COLO829 (cell line): ENCODE measurements around the gene IL17D.

Experiments
- DNase-seq: peaks from one replicate; pipeline ENCODE4 v3.0.0; 2012; ENCODE audit warnings: low spot score

The IL17D gene

GRCh38 chr13:20691616-20692015 lies 11.9 kb upstream of the IL17D start:
- DNase-seq, result no peak

DNA sequence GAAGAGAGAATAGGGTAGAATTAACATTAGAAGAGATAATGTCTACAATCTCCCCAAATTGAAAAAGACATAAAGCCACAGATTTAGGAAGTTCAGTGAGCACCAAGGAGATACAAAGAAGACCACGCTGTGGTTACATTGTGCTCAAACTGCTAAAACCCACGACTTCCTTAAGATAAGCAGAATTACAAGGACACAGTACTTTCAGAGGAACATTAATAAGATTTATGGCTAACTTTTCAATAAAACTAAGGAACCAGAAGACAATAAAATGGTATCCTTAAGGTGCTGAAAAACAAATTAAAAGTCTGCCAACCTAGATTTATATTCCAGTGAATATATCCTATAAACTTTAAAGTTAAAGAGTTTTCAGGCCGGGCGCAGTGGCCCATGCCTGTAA lies 7.4 kb upstream of the IL17D start:
- DNase-seq, result no peak

DNA sequence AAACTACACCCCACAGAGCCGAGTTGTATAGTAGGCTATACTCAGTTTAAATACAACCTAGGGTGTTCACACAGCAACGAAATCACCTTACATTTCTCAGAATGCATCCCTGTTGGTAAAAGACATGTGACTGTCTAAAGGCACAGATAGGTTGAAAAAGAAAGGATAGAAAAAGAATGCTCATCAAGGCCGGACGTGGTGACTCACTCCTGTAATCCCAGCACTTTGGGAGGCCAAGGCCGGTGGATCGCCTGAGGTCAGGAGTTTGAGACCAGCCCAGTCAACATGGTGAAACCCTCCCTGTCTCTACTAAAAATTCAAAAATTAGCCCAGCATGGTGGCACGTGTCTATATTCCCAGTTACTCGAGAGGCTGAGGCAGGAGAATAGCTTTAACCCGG lies 3.8 kb upstream of the IL17D start:
- DNase-seq, result no peak

- no peak for DNase-seq
Measured at GRCh38 chr13:20700288-20700687, 3.2 kb upstream of the IL17D start.

GRCh38 chr13:20701461-20701860 lies 2.0 kb upstream of the IL17D start:
- DNase-seq, result no peak

GRCh38 chr13:20702530-20702914 lies 977 bp upstream of the IL17D start:
- no peak for DNase-seq

DNA sequence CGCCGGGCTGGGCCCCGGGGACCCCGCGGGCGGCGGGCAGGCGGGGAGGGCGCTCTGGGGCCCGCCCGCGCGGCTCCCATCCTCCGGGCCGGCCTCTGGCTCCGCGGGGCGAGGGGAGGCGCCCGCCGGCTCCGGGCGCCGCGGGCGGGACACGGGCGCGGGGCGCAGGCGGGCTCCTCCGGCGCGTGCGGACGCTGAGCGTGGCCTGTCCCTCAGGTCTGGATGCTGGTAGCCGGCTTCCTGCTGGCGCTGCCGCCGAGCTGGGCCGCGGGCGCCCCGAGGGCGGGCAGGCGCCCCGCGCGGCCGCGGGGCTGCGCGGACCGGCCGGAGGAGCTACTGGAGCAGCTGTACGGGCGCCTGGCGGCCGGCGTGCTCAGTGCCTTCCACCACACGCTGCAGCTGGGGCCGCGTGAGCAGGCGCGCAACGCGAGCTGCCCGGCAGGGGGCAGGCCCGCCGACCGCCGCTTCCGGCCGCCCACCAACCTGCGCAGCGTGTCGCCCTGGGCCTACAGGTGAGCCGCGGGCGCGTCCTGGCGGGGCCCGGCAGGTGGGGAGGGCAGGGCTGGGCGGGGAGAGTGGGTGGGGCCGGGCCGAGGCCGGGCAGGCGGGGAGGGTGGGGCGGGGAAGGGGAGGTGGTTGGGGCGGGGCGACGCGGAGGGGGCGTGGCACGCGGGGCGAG lies 420 bp downstream of the IL17D start:
- DNase-seq, result peak; percentile 78

GRCh38 chr13:20704459-20705069 lies 1.1 kb downstream of the IL17D start:
- DNase-seq, result no peak

DNA sequence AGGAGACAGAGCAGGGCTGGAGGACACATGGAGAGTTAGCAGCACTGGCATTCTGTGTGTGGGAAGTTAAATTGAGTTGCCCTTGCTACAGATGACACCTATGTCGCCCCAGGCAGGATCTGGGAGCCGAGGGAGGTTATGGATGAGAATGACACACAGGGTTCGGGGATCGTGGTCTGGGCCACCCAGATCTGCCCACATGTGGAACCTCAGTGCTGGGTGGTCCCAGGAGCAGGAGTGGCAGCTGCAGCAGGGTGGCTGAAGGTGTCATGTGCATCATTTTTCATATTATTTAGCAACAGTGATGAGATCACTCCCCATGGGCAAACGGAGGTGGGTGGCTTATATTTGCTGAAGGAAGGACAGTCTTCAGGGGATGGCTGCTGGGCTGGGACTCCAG lies 3.2 kb downstream of the IL17D start:
- no peak for DNase-seq

DNA sequence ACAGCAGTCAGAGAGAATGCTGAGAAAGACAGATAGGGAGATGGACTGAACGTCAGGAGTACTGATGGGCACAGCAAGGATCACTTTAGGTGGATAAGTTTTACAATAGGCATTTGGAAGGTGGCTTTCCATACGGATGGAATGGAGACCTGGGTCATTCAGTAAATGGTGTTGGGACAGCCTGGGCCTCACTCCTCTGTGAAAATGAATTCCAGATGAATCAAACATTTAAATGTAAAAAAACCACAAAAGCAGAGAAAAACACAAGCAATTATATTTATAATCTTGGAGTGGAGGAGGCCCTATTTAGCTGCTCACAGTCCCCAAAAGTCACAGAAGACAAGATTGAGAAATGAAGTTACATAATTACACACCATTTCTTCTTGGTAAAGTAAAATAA lies 4.7 kb downstream of the IL17D start:
- no peak for DNase-seq

GRCh38 chr13:20709369-20709768 lies 5.9 kb downstream of the IL17D start:
- DNase-seq, result no peak

DNA sequence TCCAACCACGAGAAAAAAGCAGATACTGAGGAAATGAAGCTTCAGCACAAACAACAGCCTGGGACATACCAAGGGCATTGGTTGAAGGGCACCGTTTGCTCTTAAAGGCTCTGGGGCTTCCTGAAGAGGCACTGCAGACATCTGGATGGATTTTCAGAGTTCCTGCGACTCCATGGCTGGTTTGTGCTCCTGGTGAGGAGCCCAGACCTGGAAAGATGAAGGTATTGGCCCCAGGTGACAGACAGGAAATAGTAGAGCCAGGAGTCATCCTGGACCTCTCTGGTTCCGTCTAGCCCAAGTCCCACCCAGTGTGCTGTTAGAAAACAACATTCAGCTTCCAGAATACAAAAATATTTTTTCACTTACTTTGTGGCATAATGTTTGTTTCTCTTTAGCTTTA lies 6.3 kb downstream of the IL17D start:
- DNase-seq, result no peak

GRCh38 chr13:20711301-20712044 lies 8.0 kb downstream of the IL17D start:
- no peak for DNase-seq

DNA sequence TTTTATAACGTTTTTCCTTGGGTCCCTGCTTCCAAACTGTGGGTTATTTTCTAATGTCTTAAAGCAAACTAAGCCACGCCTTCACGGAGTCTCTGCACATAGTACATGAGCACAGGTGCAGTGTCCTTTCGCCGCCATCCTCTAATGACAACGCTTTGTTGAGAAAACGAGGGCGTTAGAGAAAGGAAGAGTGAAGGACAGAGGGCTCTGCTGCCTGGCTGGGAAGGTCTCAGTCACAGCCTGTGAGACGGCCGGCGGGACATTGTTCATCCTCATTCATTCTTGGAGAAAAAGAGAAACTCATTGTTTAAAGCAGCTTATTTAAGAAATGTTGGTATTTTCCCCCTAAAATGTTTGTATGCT lies 9.5 kb downstream of the IL17D start:
- no peak for DNase-seq

- no peak for DNase-seq
Measured at GRCh38 chr13:20713751-20714150, 10.3 kb downstream of the IL17D start.

DNA sequence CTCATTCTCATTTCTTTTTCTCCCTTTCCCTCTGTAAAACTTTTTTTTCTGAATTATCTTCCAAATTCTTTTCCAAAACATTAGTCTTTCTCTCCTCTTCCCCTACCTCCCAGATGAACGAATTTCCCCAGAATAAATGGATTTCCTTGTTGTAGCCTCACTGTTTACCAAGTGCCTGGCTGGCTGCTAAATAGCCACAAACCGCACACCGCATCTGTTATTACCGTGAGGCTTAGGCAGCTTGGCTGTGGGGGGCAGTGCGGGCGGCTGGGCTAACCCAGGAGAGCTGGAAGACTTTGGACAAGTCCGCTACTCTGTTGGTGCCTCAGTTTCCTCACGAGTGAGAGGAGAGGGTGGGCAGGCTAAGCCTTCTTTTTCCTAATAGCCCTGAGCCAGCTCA lies 10.7 kb downstream of the IL17D start:
- no peak for DNase-seq

DNA sequence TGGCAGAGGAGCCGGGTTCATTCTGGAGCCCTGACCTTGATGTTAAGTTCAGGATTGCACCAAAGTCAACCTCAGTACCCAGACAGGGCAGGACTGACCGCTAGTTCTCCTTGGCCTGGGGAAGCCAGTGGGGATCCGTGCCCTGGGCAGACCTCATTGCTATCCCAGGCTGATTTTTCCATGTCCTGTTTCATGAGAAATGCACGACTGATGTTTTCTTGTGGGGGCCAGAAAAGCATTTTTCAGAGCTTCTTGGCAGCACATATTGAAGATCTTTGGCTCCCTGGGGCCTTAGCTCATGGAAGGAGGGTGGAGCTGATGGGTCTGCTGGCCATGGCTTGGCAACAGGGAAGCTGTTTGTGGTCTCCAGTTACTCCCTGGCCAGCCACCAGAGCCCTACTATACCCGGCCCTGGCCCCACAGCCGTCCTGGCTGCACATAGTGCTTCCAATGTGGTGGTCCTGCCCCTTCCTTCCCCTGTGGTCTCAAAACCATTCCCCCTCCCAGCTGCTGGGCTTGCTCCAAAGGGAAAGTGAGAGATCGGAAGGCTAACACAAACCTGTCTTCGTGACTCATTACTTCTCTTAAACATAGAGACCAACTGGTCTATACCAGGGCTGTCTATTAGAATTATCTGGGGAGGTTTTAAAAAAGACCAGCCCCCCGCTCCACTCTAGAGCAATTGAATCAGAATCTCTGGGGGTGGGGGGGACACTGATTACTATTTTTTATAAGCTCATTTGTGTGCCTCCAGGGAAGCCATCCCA lies 11.2 kb downstream of the IL17D start:
- no peak for DNase-seq

DNA sequence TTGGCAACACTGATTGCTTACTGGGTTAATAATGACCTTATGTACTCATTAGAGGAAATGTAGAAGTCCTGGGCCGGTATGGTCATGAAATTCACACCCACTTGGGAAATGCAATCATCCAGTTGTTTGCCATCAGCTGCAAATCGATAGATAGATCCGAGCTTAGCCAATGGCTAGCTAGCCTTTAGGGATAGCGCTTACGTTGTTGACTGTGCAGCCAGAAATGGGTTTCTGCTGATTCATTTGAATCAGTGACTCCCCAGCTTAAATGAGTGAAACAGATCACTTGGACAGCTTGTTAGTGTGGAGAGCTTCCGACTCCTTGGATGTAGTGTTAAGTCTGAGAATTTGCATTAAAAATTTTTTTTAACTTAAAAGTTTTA lies 11.8 kb downstream of the IL17D start:
- DNase-seq, result no peak

DNA sequence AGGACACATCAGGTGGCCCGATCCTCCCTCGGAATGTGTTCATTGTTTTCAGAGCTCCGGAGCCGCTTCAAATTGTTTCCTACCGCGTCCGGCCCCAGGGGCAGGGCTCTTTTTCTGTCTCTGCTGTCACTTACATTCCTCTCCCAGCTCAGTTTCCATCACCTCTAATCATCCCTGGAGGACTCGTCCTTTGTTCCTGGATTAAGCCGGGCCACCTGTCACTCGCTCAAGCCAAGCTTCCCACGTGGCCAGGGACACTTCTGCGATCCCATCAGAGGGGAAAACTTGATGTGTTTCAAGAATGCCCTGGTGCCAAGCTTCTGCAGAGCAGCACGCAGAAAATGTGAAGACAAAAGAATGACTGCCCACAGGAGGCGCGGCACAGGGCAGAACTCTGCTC lies 13.5 kb downstream of the IL17D start:
- no peak for DNase-seq

DNA sequence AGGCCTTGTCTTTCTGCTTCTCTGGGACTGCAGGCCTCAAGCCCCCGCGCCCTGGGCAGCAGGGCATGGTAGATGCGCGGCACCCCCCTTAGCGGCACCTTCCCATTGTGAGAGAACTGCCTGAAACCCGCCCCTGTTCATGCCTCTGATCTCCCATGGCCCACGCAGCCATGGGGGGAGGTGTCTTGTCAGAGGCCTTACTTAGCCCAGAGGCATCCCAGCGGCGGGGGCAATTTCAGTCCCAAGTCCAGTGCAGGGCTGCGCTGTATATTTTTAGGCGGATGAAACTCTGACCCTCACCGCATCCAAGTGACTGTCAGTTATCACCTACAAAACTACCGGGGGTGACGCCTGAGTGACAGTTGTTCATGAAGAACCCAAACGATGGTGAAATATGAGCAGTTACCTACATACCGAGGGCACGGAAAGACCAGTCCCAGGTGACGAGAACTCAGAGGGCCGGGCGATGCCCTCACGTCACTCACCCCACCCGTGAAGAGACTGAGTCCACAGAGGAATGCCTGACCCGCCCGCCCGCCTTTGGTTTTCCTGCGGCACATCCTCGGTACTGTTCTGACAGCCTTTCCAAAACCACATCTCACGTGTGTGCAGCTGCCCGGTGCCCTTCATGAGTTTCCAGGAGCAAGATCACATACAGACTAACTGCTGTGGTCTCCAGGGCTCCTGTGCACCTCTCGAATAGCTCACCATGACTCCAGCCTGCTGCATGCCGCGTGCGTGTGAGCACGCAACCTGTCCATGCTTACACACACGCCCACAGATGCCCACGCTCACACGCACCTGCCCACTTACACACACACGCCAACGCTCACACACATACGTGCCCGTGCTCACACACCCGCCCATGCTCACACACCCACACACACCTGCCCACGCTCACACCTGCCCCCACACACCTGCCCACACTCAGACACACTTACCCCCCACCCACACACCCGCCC lies 14.4 kb downstream of the IL17D start:
- no peak for DNase-seq

GRCh38 chr13:20718958-20719566 lies 15.6 kb downstream of the IL17D start:
- no peak for DNase-seq
